Duodenal mucosa (tissue), 2 donors: ENCODE measurements around the gene USP3.

Experiments used
- H3K27ac ChIP-seq: one replicate; pipeline ENCODE4 v1.7.0; 2013; ENCODE audit warnings: low read depth, low read length
- H3K27me3 ChIP-seq, 2 donors: one replicate each; pipeline ENCODE4 v1.7.0; 2013; ENCODE audit warnings: low read length in 2 of 2, control low read depth in 1 of 2; ENCODE audit not compliant: insufficient read depth in 2 of 2, control insufficient read depth in 1 of 2
- H3K36me3 ChIP-seq, 2 donors: one replicate each; pipeline ENCODE4 v1.7.0; 2013; ENCODE audit warnings: low read length in 2 of 2, control low read depth in 1 of 2; ENCODE audit not compliant: insufficient read depth in 2 of 2, control insufficient read depth in 1 of 2
- H3K4me1 ChIP-seq, 2 donors: one replicate each; pipeline ENCODE4 v1.7.0; 2013; ENCODE audit warnings: low read length in 2 of 2, control low read depth in 1 of 2; ENCODE audit not compliant: insufficient read depth in 2 of 2, control insufficient read depth in 1 of 2
- H3K4me3 ChIP-seq, 2 donors: one replicate each; pipeline ENCODE4 v1.7.0; 2013; ENCODE audit warnings: low read length in 2 of 2, low read depth in 1 of 2
- H3K9ac ChIP-seq, 2 donors: one replicate each; pipeline ENCODE4 v1.7.0; 2013; ENCODE audit warnings: low read length in 2 of 2, low read depth in 1 of 2
- H3K9me3 ChIP-seq, 2 donors: one replicate each; pipeline ENCODE4 v1.7.0; 2013; ENCODE audit warnings: low read length in 2 of 2, control low read depth in 1 of 2; ENCODE audit not compliant: control insufficient read depth in 1 of 2

USP3 gene

GRCh38 chr15:63539521-63539920, 35.1 kb downstream of the USP3 start:
- Histone ChIP-seq H3K9ac (no peak overlapping the region), H3K27me3 (no peaks in the 10 kb centered on the region), H3K36me3 (peaks cover 0 to 21% of the 10 kb centered on the region in 2 donors), H3K27ac (no peak overlapping the region), H3K4me1 (no peaks in the 10 kb centered on the region), H3K4me3 (no peak overlapping the region), H3K9me3 (no peaks in the 10 kb centered on the region)

DNA sequence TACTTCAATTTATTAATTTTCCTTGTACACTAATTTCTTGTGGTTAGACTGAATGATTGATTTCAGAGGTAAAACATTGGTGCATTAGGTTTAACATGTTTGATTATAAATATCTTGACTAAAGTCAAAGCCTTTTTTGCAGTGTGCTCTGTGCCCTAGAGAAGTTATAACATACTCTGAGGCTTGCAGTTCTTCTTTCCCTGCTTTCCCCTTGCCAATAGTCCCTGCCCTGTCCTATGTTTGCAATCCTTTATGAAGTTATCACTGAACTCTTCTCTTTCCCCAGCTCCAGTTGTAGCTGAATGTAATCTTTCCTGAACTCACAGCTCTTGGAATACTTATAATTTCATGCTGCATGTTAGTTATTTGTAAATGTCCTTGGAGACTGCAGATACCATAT, 35.6 kb downstream of the USP3 start:
- no peak overlapping the region for H3K27ac ChIP-seq
- peaks cover 0 to 21% of the 10 kb centered on the region in 2 donors for H3K36me3 ChIP-seq
- no peaks in the 10 kb centered on the region for H3K9me3 ChIP-seq
- H3K4me3 ChIP-seq: no peak overlapping the region
- no peak overlapping the region for H3K9ac ChIP-seq
- H3K27me3 ChIP-seq: no peaks in the 10 kb centered on the region
- H3K4me1 ChIP-seq: no peaks in the 10 kb centered on the region

DNA sequence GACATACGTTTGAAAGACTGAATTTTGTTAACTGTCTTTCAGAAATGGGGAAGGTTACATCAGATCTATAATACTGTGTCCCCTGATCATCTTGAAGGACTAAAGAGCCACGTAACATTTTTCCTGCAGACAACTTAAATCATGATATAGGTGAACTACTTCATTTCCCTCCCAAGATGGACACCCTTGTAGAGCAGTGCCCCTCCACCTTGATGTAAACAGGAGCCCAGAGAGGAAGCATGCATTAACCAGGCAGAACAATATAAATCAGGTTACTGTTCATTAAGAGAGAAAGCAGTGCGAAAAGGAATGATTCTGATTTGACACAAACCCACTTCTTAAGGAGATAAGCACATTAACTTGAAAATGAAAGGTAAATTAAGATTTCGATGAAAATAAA, 36.1 kb downstream of the USP3 start:
- Histone ChIP-seq H3K27me3 (no peaks in the 10 kb centered on the region), H3K4me1 (no peaks in the 10 kb centered on the region), H3K27ac (no peak overlapping the region), H3K9me3 (no peaks in the 10 kb centered on the region), H3K36me3 (peaks cover 0 to 21% of the 10 kb centered on the region in 2 donors), H3K4me3 (no peak overlapping the region), H3K9ac (no peak overlapping the region)

DNA sequence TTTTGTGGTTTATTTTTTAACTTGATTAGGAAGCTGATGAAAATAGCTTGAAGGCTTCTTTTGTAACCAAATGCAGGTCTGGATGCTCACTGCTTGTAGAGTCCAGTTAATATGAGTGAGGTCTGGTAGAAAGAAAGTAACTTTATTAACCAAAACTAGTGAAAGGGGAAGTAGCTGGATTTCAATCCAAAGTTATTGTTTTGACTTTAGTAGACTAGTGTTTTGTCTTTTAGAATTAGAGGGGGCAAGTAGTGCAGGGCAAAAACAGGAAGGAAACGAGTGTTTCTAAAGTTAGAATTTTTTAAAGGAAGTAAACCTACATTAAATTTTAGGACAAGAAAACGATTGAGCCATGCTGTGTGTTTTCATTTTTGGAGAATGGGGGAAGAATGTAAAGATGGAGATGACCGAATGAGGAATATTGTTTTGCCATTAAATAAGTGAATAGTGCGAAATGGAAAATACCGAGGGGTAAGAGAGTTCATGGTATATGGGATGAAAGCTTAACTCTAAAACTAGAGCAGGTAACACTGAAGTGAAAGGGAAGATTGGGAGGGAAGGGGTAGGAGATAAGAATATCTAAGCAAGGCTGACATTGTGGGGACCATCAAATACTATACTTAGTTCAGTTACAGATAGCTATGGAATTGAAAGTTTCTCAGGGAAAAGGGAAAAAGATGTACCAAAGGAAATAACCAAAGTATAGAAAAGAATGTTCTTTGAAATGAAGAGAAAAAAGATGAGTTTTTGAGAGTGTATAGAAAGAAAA, 40.0 kb downstream of the USP3 start:
- H3K27me3 ChIP-seq: no peaks in the 10 kb centered on the region
- no peak overlapping the region for H3K9ac ChIP-seq
- H3K27ac ChIP-seq: no peak overlapping the region
- no peaks in the 10 kb centered on the region for H3K9me3 ChIP-seq
- no peak overlapping the region for H3K4me3 ChIP-seq
- H3K36me3 ChIP-seq: peaks cover 0 to 10% of the 10 kb centered on the region in 2 donors
- H3K4me1 ChIP-seq: no peaks in the 10 kb centered on the region

GRCh38 chr15:63545520-63545919, 41.1 kb downstream of the USP3 start:
- Histone ChIP-seq H3K27ac (no peak overlapping the region), H3K9me3 (no peaks in the 10 kb centered on the region), H3K4me3 (no peak overlapping the region)

DNA sequence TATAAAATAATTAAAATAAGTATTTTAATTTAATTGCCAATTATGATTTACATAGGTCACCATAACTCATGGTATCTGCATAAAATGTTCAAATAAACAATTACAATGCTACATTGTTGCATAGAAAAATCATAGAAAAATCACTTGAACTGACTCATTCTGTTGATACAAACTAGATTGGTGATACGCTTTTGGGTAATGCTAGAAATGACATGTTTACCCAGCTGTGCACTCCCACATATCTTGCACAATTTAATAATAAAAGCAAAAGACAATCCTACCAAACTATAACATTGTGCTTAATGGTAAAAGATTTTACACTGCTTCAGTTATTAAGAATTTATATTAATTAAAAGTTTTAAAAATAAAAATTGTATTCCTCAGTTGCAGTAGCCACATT, 47.0 kb downstream of the USP3 start:
- Histone ChIP-seq H3K27ac (no peak overlapping the region), H3K36me3 (peaks cover 0 to 10% of the 10 kb centered on the region in 2 donors), H3K9ac (no peak overlapping the region), H3K4me3 (no peak overlapping the region), H3K4me1 (peaks cover 13 to 25% of the 10 kb centered on the region in 2 donors), H3K9me3 (no peaks in the 10 kb centered on the region), H3K27me3 (no peaks in the 10 kb centered on the region)

More at GRCh38 chr15:63545520-63545919, 41.1 kb downstream of the USP3 start:
- Histone ChIP-seq H3K4me1 (no peaks in the 10 kb centered on the region), H3K9ac (no peak overlapping the region), H3K27me3 (no peaks in the 10 kb centered on the region), H3K36me3 (peaks cover 0 to under 1% of the 10 kb centered on the region in 2 donors)

DNA sequence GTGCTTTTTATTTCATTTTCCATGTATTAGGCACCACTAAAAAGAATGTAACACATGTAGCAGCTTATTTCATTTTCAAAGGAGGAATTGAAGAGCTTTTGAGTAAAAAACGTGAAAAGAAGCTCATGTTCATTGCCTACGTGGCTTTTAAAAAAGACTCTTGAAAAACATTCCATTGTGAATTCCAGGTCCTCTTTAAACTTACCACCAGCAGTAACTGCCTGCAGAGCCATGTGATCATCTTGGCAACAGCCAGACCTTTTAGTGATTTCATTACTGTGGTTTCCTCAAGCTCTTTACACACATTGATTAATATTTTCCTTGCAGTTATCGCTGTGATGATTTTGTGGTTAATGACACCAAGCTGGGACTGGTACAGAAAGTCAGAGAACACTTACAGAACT, 49.0 kb downstream of the USP3 start:
- no peak overlapping the region for H3K4me3 ChIP-seq
- no peak overlapping the region for H3K27ac ChIP-seq
- H3K9me3 ChIP-seq: no peaks in the 10 kb centered on the region
- H3K4me1 ChIP-seq: peaks cover 13 to 25% of the 10 kb centered on the region in 2 donors
- peaks cover 7 to 21% of the 10 kb centered on the region in 2 donors for H3K36me3 ChIP-seq
- no peaks in the 10 kb centered on the region for H3K27me3 ChIP-seq
- H3K9ac ChIP-seq: no peak overlapping the region

- H3K4me1 ChIP-seq: peaks cover 13 to 25% of the 10 kb centered on the region in 2 donors
- no peaks in the 10 kb centered on the region for H3K9me3 ChIP-seq
- no peaks in the 10 kb centered on the region for H3K27me3 ChIP-seq
- no peak overlapping the region for H3K4me3 ChIP-seq
- H3K9ac ChIP-seq: no peak overlapping the region
- no peak overlapping the region for H3K27ac ChIP-seq
- H3K36me3 ChIP-seq: peaks cover 7 to 21% of the 10 kb centered on the region in 2 donors
Measured at GRCh38 chr15:63554337-63554927, 50.0 kb downstream of the USP3 start.

- Histone ChIP-seq H3K9me3 (no peaks in the 10 kb centered on the region), H3K36me3 (peaks cover 7 to 22% of the 10 kb centered on the region in 2 donors), H3K4me3 (no peak overlapping the region), H3K4me1 (peaks cover 13 to 25% of the 10 kb centered on the region in 2 donors), H3K27me3 (no peaks in the 10 kb centered on the region), H3K27ac (no peak overlapping the region), H3K9ac (no peak overlapping the region)
Measured at GRCh38 chr15:63555507-63555906, 51.1 kb downstream of the USP3 start.

DNA sequence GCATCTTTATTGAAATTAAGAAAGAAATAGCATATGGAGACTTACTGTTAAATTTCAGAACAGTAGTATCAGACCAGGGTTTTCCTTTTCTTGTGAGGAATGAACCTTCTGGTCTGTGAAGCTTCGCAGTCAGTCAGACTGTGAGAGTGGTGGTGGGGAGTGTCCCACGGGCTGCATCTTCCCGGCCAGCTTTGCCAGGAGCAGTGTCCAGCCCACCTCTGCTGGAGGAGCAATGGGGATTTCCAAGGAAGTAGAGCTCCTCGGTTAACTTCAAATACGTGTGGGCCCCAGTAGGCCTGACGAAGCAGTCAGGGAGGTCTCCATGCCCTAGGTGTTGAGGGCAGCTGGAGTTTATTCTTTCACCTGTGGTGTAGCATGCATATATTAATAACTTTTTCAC, 51.9 kb downstream of the USP3 start:
- Histone ChIP-seq H3K4me3 (no peak overlapping the region), H3K27me3 (no peaks in the 10 kb centered on the region), H3K27ac (no peak overlapping the region), H3K36me3 (peaks cover 12 to 30% of the 10 kb centered on the region in 2 donors), H3K9ac (no peak overlapping the region), H3K4me1 (peaks cover 13 to 25% of the 10 kb centered on the region in 2 donors), H3K9me3 (no peaks in the 10 kb centered on the region)
